ENCODE data around the gene SART1. TPM values are rescaled to one million over a fixed set of nuclear protein-coding genes. Genes with fewer than 3 reads are reported as not detected.

Gene SART1
- total and polyA plus RNA-seq, 2 donors (not counting 1 experiment from before 2014, with no cell fraction given), result 17.4 to 43.3 TPM

- Histone ChIP-seq H3K36me3 (ENCODE audit: control insufficient read depth, insufficient read depth, low read length) (peaks cover 33% of the 10 kb centered on the region), H3K9ac (ENCODE audit: insufficient read depth, low read length) (no peak overlapping the region), H3K4me1 (ENCODE audit: control insufficient read depth, extremely low read depth, insufficient read depth, low read length) (peaks cover 7% of the 10 kb centered on the region), H3K4me2 (ENCODE audit: extremely low read depth, insufficient read depth, low read length) (no peak overlapping the region), H3K27ac (ENCODE audit: insufficient read depth, low read length) (no peak overlapping the region), H2AFZ (ENCODE audit: low read length) (no peak overlapping the region), H3K27me3 (ENCODE audit: control insufficient read depth, insufficient read depth, low read length) (no peaks in the 10 kb centered on the region), H3K79me2 (ENCODE audit: control insufficient read depth, insufficient read depth, low read length) (peaks cover 36% of the 10 kb centered on the region), H3K4me3 (replicated peaks in 1 of 4; ENCODE audit: control extremely low read depth in 1 of 4, insufficient read depth in 1 of 4, low read depth in 3 of 4, low read length in 4 of 4) (no peak overlapping the region), H4K20me1 (ENCODE audit: control insufficient read depth, extremely low read depth, insufficient read depth, low read length) (no peaks in the 10 kb centered on the region), H3K9me3 (ENCODE audit: control insufficient read depth, insufficient read depth, low read depth, low read length) (no peaks in the 10 kb centered on the region)
- TF ChIP-seq CTCF (conservative IDR thresholded peaks at IDR 0.05 in 1 of 2, IDR thresholded peaks at IDR 0.05 in 1 of 2; ENCODE audit: low read depth in 1 of 2, low read length in 2 of 2), result no peak
- TF ChIP-seq EZH2 (IDR thresholded peaks at IDR 0.05; ENCODE audit: low read length, missing control alignments), result no peak
- DNase-seq (ENCODE audit: low read depth in 2 of 2), result no peak
Measured at GRCh38 chr11:65964906-65965305, 3.4 kb downstream of the SART1 start.

- H3K27me3 ChIP-seq (ENCODE audit: control insufficient read depth, insufficient read depth, low read length), result no peaks in the 10 kb centered on the region
- no peaks in the 10 kb centered on the region for H3K9me3 ChIP-seq (ENCODE audit: control insufficient read depth, insufficient read depth, low read depth, low read length)
- no peak overlapping the region for H3K4me3 ChIP-seq (replicated peaks in 1 of 4; ENCODE audit: control extremely low read depth in 1 of 4, insufficient read depth in 1 of 4, low read depth in 3 of 4, low read length in 4 of 4)
- no peak overlapping the region for H3K4me2 ChIP-seq (ENCODE audit: extremely low read depth, insufficient read depth, low read length)
- H3K9ac ChIP-seq (ENCODE audit: insufficient read depth, low read length), result no peak overlapping the region
- H3K27ac ChIP-seq (ENCODE audit: insufficient read depth, low read length), result no peak overlapping the region
- TF ChIP-seq EZH2 (IDR thresholded peaks at IDR 0.05; ENCODE audit: low read length, missing control alignments), result no peak
- TF ChIP-seq CTCF (conservative IDR thresholded peaks at IDR 0.05 in 1 of 2, IDR thresholded peaks at IDR 0.05 in 1 of 2; ENCODE audit: low read depth in 1 of 2, low read length in 2 of 2), result no peak
- DNase-seq (ENCODE audit: low read depth in 2 of 2), result no peak
- no peak overlapping the region for H2AFZ ChIP-seq (ENCODE audit: low read length)
- peaks cover 36% of the 10 kb centered on the region for H3K79me2 ChIP-seq (ENCODE audit: control insufficient read depth, insufficient read depth, low read length)
- H3K36me3 ChIP-seq (ENCODE audit: control insufficient read depth, insufficient read depth, low read length), result peaks cover 36% of the 10 kb centered on the region
- peaks cover 7% of the 10 kb centered on the region for H3K4me1 ChIP-seq (ENCODE audit: control insufficient read depth, extremely low read depth, insufficient read depth, low read length)
- no peaks in the 10 kb centered on the region for H4K20me1 ChIP-seq (ENCODE audit: control insufficient read depth, extremely low read depth, insufficient read depth, low read length)
Measured at GRCh38 chr11:65965986-65966762, 4.6 kb downstream of the SART1 start.

GRCh38 chr11:65967329-65967934 is 5.9 kb downstream of the SART1 start:
- Histone ChIP-seq H2AFZ (ENCODE audit: low read length) (no peak overlapping the region), H3K9ac (ENCODE audit: insufficient read depth, low read length) (no peak overlapping the region), H3K9me3 (ENCODE audit: control insufficient read depth, insufficient read depth, low read depth, low read length) (no peaks in the 10 kb centered on the region), H3K4me2 (ENCODE audit: extremely low read depth, insufficient read depth, low read length) (no peak overlapping the region), H3K36me3 (ENCODE audit: control insufficient read depth, insufficient read depth, low read length) (peaks cover 36% of the 10 kb centered on the region), H3K27me3 (ENCODE audit: control insufficient read depth, insufficient read depth, low read length) (no peaks in the 10 kb centered on the region), H3K27ac (ENCODE audit: insufficient read depth, low read length) (no peak overlapping the region), H4K20me1 (ENCODE audit: control insufficient read depth, extremely low read depth, insufficient read depth, low read length) (no peaks in the 10 kb centered on the region), H3K79me2 (ENCODE audit: control insufficient read depth, insufficient read depth, low read length) (peaks cover 28% of the 10 kb centered on the region), H3K4me1 (ENCODE audit: control insufficient read depth, extremely low read depth, insufficient read depth, low read length) (peaks cover 7% of the 10 kb centered on the region), H3K4me3 (replicated peaks in 1 of 4; ENCODE audit: control extremely low read depth in 1 of 4, insufficient read depth in 1 of 4, low read depth in 3 of 4, low read length in 4 of 4) (no peak overlapping the region)
- TF ChIP-seq EZH2 (IDR thresholded peaks at IDR 0.05; ENCODE audit: low read length, missing control alignments) (no peak), CTCF (conservative IDR thresholded peaks at IDR 0.05 in 1 of 2, IDR thresholded peaks at IDR 0.05 in 1 of 2; ENCODE audit: low read depth in 1 of 2, low read length in 2 of 2) (no peak)
- DNase-seq (ENCODE audit: low read depth in 2 of 2), result no peak
